H1 (cell line): ENCODE data around the gene PRMT9. TPM values are rescaled to one million over a fixed set of nuclear protein-coding genes. Genes with fewer than 3 reads are reported as not detected.

Experiments used
- CTCF ChIA-PET: fragments of 300-600 bp; sonication (Branson Sonifier 250); formaldehyde crosslinking; loops from one replicate; lab custom pipeline; 2021; ENCODE audit not compliant: partially characterized antibody; lab: Charles Lee
- POLR2A ChIA-PET: fragments of 300-600 bp; sonication (Branson Sonifier 250); formaldehyde crosslinking; loops from one replicate; lab custom pipeline; 2021; ENCODE audit warnings: inconsistent platforms; ENCODE audit not compliant: partially characterized antibody; lab: Charles Lee
- DNase-seq, 2 experiments: peaks; one replicate each; pipeline versions ENCODE4 v3.0.0 to v3.0.0-alpha.2; 2010 to 2022; ENCODE audit warnings: low spot score in 2 of 2, low read depth in 1 of 2, mixed read lengths in 1 of 2
- FAIRE-seq: peaks from 2 replicates; lab custom pipeline; 2011; peaks lifted over from hg19 to GRCh38; lab: Jason Lieb, UNC
- H2AFZ ChIP-seq: 2 replicates; pipeline ENCODE4 v1.8.1; 2012; ENCODE audit warnings: low read length, inconsistent platforms
- H2AK5ac ChIP-seq: 2 replicates; pipeline ENCODE4 v1.6.1; 2013; ENCODE audit warnings: low read depth, low read length
- H2BK120ac ChIP-seq: replicated peaks from 2 replicates; pipeline ENCODE3; 2013; ENCODE audit warnings: low read depth, low read length, inconsistent platforms
- H2BK12ac ChIP-seq: 2 replicates; pipeline ENCODE4 v1.6.1; 2013; ENCODE audit warnings: low read depth, low read length
- H2BK15ac ChIP-seq: 2 replicates; pipeline ENCODE4 v1.6.1; 2013; ENCODE audit warnings: low read length
- H2BK20ac ChIP-seq: 2 replicates; pipeline ENCODE4 v1.6.1; 2013; ENCODE audit warnings: low read length
- H2BK5ac ChIP-seq: 2 replicates; pipeline ENCODE4 v1.6.1; 2013; ENCODE audit warnings: low read depth, low read length
- H3K14ac ChIP-seq: 2 replicates; pipeline ENCODE4 v1.6.1; 2013; ENCODE audit warnings: inconsistent platforms; ENCODE audit not compliant: insufficient read length
- H3K18ac ChIP-seq: 2 replicates; pipeline ENCODE4 v1.6.1; 2013; ENCODE audit warnings: low read length; ENCODE audit errors: extremely low read depth
- H3K23ac ChIP-seq: 2 replicates; pipeline ENCODE4 v1.6.1; 2013; ENCODE audit warnings: inconsistent platforms; ENCODE audit not compliant: insufficient read length
- H3K23me2 ChIP-seq: 2 replicates; pipeline ENCODE4 v1.6.1; 2013; ENCODE audit warnings: low read depth, low read length
- H3K27ac ChIP-seq: 2 replicates; pipeline ENCODE4 v1.6.1; 2011; ENCODE audit warnings: low read depth, low read length, inconsistent platforms
- H3K27me3 ChIP-seq, 4 experiments: replicated peaks in 1 of 4; 1 replicate in 1 of 4; 2 replicates in 3 of 4; pipeline versions ENCODE4 v1.6.1 to v1.8.1; 2011 to 2013; ENCODE audit warnings: low read length in 3 of 4, mild to moderate bottlenecking in 3 of 4, inconsistent platforms in 2 of 4, mixed read lengths in 2 of 4, moderate library complexity in 1 of 4; ENCODE audit not compliant: control insufficient read depth in 3 of 4, insufficient read depth in 3 of 4; ENCODE audit errors: extremely low read depth in 1 of 4
- H3K36me3 ChIP-seq, 4 experiments: 2 replicates each; pipeline versions ENCODE4 v1.6.1 to v1.8.1; 2011 to 2013; ENCODE audit warnings: mild to moderate bottlenecking in 4 of 4, low read length in 3 of 4, moderate library complexity in 2 of 4, control low read depth in 1 of 4, inconsistent platforms in 1 of 4; ENCODE audit not compliant: insufficient read depth in 4 of 4, control insufficient read depth in 2 of 4
- H3K4ac ChIP-seq: replicated peaks from 2 replicates; pipeline ENCODE3; 2013; ENCODE audit warnings: low read length, low read depth, mixed read lengths, inconsistent platforms; ENCODE audit not compliant: insufficient read length
- H3K4me1 ChIP-seq, 4 experiments: replicated peaks in 1 of 4; 1 replicate in 1 of 4; 2 replicates in 3 of 4; pipeline versions ENCODE4 v1.6.1 to v1.8.1; 2011 to 2013; ENCODE audit warnings: low read length in 3 of 4, inconsistent platforms in 2 of 4, mixed read lengths in 1 of 4; ENCODE audit not compliant: insufficient read depth in 4 of 4, control insufficient read depth in 3 of 4
- H3K4me2 ChIP-seq, 2 experiments: 2 replicates each; pipeline versions ENCODE4 v1.6.1 to v1.8.1; 2011 to 2013; ENCODE audit warnings: low read depth in 2 of 2, low read length in 2 of 2, control low read depth in 1 of 2, inconsistent platforms in 1 of 2, mild to moderate bottlenecking in 1 of 2; ENCODE audit not compliant: insufficient read depth in 1 of 2
- H3K4me3 ChIP-seq, 4 experiments: fragments of 200-600, 300-600 bp in 1 of 4; sonication (generic), shearing (Covaris generic), sonication (Bioruptor Twin) in 1 of 4; 2 replicates each; pipeline versions ENCODE4 v1.5.1 to v1.8.1; 2011 to 2016; ENCODE audit warnings: low read length in 4 of 4, low read depth in 3 of 4, control low read depth in 2 of 4, inconsistent platforms in 2 of 4, mild to moderate bottlenecking in 2 of 4, mixed read lengths in 1 of 4, moderate library complexity in 1 of 4; ENCODE audit not compliant: insufficient read depth in 2 of 4; ENCODE audit errors: extremely low read depth in 1 of 4
- H3K56ac ChIP-seq: replicated peaks from 2 replicates; pipeline ENCODE3; 2013; ENCODE audit warnings: low read depth, mild to moderate bottlenecking, mixed read lengths, low read length, inconsistent platforms; ENCODE audit not compliant: insufficient read length
- H3K79me1 ChIP-seq: 2 replicates; pipeline ENCODE4 v1.6.1; 2013; ENCODE audit warnings: low read depth, low read length, control low read depth
- H3K79me2 ChIP-seq, 2 experiments: 2 replicates each; pipeline versions ENCODE4 v1.6.1 to v1.8.1; 2012 to 2013; ENCODE audit warnings: low read length in 2 of 2, mild to moderate bottlenecking in 2 of 2, inconsistent platforms in 1 of 2; ENCODE audit not compliant: insufficient read depth in 2 of 2, control insufficient read depth in 1 of 2
- H3K9ac ChIP-seq, 4 experiments: replicated peaks in 1 of 4; 1 replicate in 1 of 4; 2 replicates in 3 of 4; pipeline versions ENCODE4 v1.6.1 to v1.8.1; 2011 to 2013; ENCODE audit warnings: low read depth in 3 of 4, low read length in 3 of 4, control low read depth in 2 of 4, mild to moderate bottlenecking in 2 of 4, moderate library complexity in 2 of 4, inconsistent platforms in 1 of 4; ENCODE audit errors: extremely low read depth in 1 of 4
- H3K9me3 ChIP-seq, 2 experiments: 2 replicates each; pipeline versions ENCODE4 v1.6.1 to v1.8.1; 2012 to 2013; ENCODE audit warnings: mild to moderate bottlenecking in 2 of 2, moderate library complexity in 2 of 2, control low read depth in 1 of 2, inconsistent platforms in 1 of 2, low read depth in 1 of 2, low read length in 1 of 2, mixed read lengths in 1 of 2; ENCODE audit not compliant: insufficient read depth in 2 of 2
- H4K20me1 ChIP-seq, 2 experiments: replicated peaks in 1 of 2; 2 replicates each; pipeline versions ENCODE3 to v1.8.1; 2011 to 2013; ENCODE audit warnings: inconsistent platforms in 2 of 2, low read length in 2 of 2, mild to moderate bottlenecking in 1 of 2; ENCODE audit not compliant: insufficient read depth in 2 of 2, control insufficient read depth in 1 of 2
- H4K5ac ChIP-seq: 2 replicates; pipeline ENCODE4 v1.6.1; 2013; ENCODE audit warnings: low read length, low read depth, mixed read lengths, inconsistent platforms; ENCODE audit not compliant: insufficient read length
- H4K8ac ChIP-seq: 2 replicates; pipeline ENCODE4 v1.8.0; 2013; ENCODE audit warnings: mild to moderate bottlenecking, moderate library complexity, low read length, inconsistent platforms; ENCODE audit not compliant: insufficient read depth; ENCODE audit errors: extremely low read depth
- H4K91ac ChIP-seq: replicated peaks from 2 replicates; pipeline ENCODE3; 2013; ENCODE audit warnings: low read length, mixed read lengths, inconsistent platforms; ENCODE audit not compliant: insufficient read length
- RNF2 ChIP-seq: fragments of 200-900, 300-1000 bp; sonication (generic); IDR thresholded peaks from 2 replicates; pipeline ENCODE4 v1.7.1; 2016; ENCODE audit warnings: borderline replicate concordance, low read depth, mild to moderate bottlenecking, antibody characterized with exemption, low read length; ENCODE audit not compliant: poor library complexity, severe bottlenecking; ENCODE audit errors: missing control alignments
- TCF12 ChIP-seq: IDR thresholded peaks from 2 replicates; pipeline ENCODE4 v1.6.1; 2011; ENCODE audit warnings: low read depth, mild to moderate bottlenecking, low read length
- WGBS, 2 experiments: shearing (Covaris generic) in 1 of 2; methylation state at CpG; one replicate each; pipeline versions ENCODE4 v1.1.6 to v1.1.7; 2013 to 2015; ENCODE audit warnings: low lambda C conversion rate in 2 of 2, mixed read lengths in 2 of 2, inconsistent platforms in 1 of 2, low coverage in 1 of 2, missing lambda C conversion rate in 1 of 2; ENCODE audit not compliant: insufficient replicate concordance in 2 of 2, insufficient coverage in 1 of 2, insufficient read length in 1 of 2; ENCODE audit errors: extremely low coverage in 1 of 2, missing lambda C conversion rate in 1 of 2; 5-methylcytosine and 5-hydroxymethylcytosine counted together
- polyA plus RNA-seq, 7 experiments: library from polyadenylated mRNA; depleted of rRNA in 3 of 7; stranded (reverse) in 5 of 7; unstranded in 2 of 7; fragments of >200 nt in 5 of 7; fragments of 200-250 nt in 2 of 7; gene quantifications; 1 replicate in 5 of 7; 2 replicates in 1 of 7; 4 replicates in 1 of 7; pipeline versions ENCODE4 v1.2.1 to v1.2.3, GENCODE V29; 2011 to 2013; ENCODE audit warnings: missing spikeins in 2 of 7, mixed read lengths in 2 of 7
- total RNA-seq: library from RNA; stranded (reverse); fragmentation: NEBNext Ultra II Directional; extraction: Animal tissue kit (Norgen Biotek cat#: 25700); gene quantifications from 2 replicates; pipeline ENCODE4 v1.2.1, GENCODE V29; 2021

Gene PRMT9
- total and polyA plus RNA-seq, 2 of the 8 experiments (the other 6 are each of a cell fraction or from before 2014, with no cell fraction given), result 3.8 to 9.6 TPM

GRCh38 chr4:147704846-147705245 lies 20.9 kb upstream of the PRMT9 start:
- H2AFZ ChIP-seq, result no peak overlapping the region
- no peak overlapping the region for H3K56ac ChIP-seq
- no peaks in the 10 kb centered on the region for H3K79me1 ChIP-seq
- TF ChIP-seq TCF12 (no peak), RNF2 (no peak)

More at GRCh38 chr4:147704846-147705245, 20.9 kb upstream of the PRMT9 start:
- Histone ChIP-seq H3K23ac (no peak overlapping the region), H3K9ac (no peak overlapping the region), H2BK15ac (no peak overlapping the region), H2BK120ac (no peak overlapping the region), H3K18ac (no peak overlapping the region), H2BK12ac (no peak overlapping the region), H3K23me2 (no peaks in the 10 kb centered on the region), H2AK5ac (no peak overlapping the region), H3K14ac (no peak overlapping the region), H4K8ac (no peak overlapping the region), H3K27ac (no peak overlapping the region), H3K4ac (no peak overlapping the region), H3K27me3 (no peaks in the 10 kb centered on the region), H4K5ac (no peak overlapping the region), H3K4me2 (no peak overlapping the region), H2BK5ac (no peak overlapping the region), H4K20me1 (no peaks in the 10 kb centered on the region), H2BK20ac (no peak overlapping the region), H4K91ac (no peak overlapping the region), H3K4me3 (no peak overlapping the region), H3K79me2 (no peaks in the 10 kb centered on the region), H3K36me3 (no peaks in the 10 kb centered on the region), H3K9me3 (no peaks in the 10 kb centered on the region), H3K4me1 (no peaks in the 10 kb centered on the region)
- 92% methylated on average over 1 of the region's 1 CpG; no CpG with 5 or more reads in 1 of the 2 experiments for WGBS, 2 experiments
- ChIA-PET CTCF (interaction anchor here (5.2 kb wide), 1 partner anchor 162 kb away, joined by 35 read pairs; no protein-coding TSS in a partner anchor), POLR2A (no interaction called here)
- DNase-seq, result no peak
- FAIRE-seq, result no peak
